Epithelial cell of esophagus (primary cell): ENCODE results near the gene ISG20.

Experiments
- DNase-seq: peaks from one replicate; pipeline ENCODE4 v3.0.0; 2010; ENCODE audit warnings: low read depth
- H3K4me3 ChIP-seq: 2 replicates; pipeline ENCODE4 v1.5.1; 2011; ENCODE audit warnings: mild to moderate bottlenecking, low read length, control low read depth
- TF ChIP-seq, protein P1 (sequence below): IDR thresholded peaks from 2 replicates; pipeline ENCODE4 v1.5.1; 2011; ENCODE audit warnings: low read depth, mild to moderate bottlenecking, low read length, control low read depth, inconsistent platforms; ENCODE audit not compliant: insufficient read depth; ENCODE audit errors: missing control alignments

The ISG20 gene

GRCh38 chr15:88638626-88639372 lies at the start of gene ISG20:
TSS of gene ISG20 (plus strand) at chr15:88639016. CDS start at chr15:88639367, 351 bp downstream.
- TF ChIP-seq, protein P1, sequence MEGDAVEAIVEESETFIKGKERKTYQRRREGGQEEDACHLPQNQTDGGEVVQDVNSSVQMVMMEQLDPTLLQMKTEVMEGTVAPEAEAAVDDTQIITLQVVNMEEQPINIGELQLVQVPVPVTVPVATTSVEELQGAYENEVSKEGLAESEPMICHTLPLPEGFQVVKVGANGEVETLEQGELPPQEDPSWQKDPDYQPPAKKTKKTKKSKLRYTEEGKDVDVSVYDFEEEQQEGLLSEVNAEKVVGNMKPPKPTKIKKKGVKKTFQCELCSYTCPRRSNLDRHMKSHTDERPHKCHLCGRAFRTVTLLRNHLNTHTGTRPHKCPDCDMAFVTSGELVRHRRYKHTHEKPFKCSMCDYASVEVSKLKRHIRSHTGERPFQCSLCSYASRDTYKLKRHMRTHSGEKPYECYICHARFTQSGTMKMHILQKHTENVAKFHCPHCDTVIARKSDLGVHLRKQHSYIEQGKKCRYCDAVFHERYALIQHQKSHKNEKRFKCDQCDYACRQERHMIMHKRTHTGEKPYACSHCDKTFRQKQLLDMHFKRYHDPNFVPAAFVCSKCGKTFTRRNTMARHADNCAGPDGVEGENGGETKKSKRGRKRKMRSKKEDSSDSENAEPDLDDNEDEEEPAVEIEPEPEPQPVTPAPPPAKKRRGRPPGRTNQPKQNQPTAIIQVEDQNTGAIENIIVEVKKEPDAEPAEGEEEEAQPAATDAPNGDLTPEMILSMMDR: peak; percentile 63
- peak within 1 kb of the TSS; percentile 42 for H3K4me3 ChIP-seq
- DNase-seq: peak; percentile 100

DNA sequence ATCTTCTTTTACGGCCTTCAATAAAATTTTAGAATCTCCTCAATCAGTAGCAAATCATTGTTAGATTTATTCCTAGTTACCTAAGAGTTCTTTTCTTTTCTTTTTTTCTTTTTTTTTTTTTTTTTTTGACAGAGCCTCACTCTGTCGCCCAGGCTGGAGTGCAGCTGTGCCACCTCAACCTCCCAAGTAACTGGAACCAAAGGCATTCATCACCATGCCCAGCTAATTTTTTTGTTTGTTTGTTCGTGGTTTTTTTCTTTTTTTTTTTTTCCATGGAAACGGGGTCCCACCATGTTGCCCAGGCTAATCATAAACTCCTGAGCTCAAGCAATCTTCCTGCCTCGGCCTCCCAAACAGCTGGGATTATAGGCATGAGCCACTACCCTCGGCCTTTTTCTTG lies 48.1 kb upstream of the ISG20 start:
- no peak for DNase-seq
- H3K4me3 ChIP-seq: no peak overlapping the region
- TF ChIP-seq, protein P1: no peak

GRCh38 chr15:88591384-88591783 lies 47.4 kb upstream of the ISG20 start:
- TF ChIP-seq, protein P1: no peak
- no peak overlapping the region for H3K4me3 ChIP-seq
- DNase-seq: no peak

- no peak for DNase-seq
- TF ChIP-seq, protein P1: no peak
- no peak overlapping the region for H3K4me3 ChIP-seq
Observed at GRCh38 chr15:88603885-88604284, 34.9 kb upstream of the ISG20 start.

DNA sequence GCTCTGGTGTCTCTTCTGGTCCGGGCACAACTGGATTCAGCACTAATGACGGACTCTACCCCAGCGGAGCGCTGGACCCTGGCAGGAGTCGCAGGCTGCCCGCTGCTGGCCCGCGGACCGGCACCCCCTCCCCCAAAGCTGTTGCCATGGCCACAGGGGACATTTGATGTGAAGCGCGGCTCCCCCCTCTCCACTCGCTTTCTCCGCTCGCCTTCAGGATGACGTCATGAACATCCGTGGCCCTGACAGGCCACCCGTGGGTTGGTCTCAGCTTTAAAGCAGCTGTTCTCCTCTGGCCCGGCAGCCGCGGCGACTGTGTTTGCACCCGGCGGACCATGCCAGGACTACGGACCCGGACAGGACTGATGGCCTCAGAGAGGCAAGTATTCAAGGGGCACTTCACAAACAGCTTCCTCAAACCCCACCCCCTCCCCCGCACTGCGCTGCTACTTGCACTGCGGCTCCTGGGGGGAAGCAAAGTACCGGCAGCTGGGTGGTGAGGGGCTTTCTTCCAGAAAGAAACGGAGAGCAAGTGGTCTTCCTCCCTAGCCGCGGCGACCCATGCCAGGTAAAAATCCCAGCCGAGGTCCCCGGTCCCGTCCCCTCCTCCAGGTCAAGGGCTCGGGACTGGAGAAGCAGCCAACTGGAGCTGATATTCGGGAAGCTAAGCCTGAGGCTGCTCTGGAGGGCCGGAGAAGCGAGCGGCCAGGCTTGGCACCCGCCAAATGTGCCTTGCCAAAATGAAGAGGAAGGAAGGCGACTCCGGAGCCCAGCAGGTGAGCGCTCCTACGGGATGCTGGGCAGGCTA lies 34.2 kb upstream of the ISG20 start:
- TF ChIP-seq, protein P1: no peak
- no peak overlapping the region for H3K4me3 ChIP-seq

DNA sequence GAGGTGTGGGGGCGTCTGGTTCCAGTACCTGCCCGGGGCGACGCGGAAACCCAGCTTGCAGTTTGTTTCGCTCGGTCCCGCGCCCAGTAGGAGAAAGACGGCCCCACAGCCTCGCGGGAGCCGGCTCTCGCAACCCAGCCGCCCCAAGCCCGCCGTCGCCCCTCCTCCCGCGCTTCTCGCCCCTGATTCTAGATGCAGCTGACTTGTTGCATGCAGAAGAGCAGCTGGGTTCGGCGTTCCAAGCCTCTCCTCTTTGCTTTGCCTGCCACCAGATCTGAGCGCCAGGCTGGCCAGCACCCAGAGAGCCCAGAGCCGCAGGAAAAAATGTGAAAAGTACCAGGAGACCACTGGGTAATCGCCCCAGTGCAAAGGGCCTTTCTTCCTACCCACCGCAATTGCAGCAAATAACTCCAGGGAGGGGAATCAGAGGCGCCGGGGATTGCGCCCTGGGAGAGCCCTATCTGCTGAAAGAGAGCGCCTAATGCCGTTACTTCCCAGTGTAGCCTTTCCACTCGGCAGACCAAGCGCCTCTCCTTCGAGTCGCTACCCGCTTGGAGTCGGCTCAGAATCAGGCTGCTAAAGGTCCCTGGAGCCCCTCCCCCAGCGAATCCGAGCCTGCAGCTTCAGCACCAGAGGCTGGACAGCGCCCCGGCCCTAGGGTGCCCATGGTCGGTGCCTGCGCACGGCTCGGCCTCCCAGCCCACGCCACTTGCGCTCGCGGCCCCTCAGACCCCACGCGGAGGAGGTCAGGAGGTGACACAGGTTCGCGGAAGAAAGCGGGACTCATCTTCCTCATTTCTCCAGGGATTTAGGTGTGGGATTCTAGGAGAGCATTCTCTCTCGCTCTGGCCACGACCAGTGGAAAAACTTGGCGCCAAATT lies 33.4 kb upstream of the ISG20 start:
- peak; percentile 52 for DNase-seq
- TF ChIP-seq, protein P1: no peak
- H3K4me3 ChIP-seq: no peak overlapping the region

More for the DNA sequence above, 34.2 kb upstream of the ISG20 start:
- DNase-seq: no peak
